ENCODE results near the gene PRG3.

DNA sequence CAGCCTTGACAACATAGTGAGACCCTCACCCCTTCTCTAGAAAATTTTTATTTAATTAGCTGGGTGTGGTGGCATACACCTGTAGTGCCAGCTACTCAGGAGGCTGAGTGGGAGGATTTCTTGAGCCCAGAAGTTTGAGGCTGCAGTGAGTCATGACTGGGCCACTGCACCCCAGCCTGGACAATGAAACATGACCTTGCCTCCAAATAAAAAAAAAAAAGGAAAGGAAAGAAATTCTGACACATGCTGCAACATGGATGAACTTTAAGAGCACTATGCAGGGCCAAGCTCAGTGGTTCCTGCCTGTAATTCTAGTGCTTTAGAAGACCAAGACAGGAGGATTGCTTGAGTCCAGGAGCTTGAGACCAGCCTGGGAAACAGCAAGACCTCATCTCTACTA lies 37.2 kb upstream of the PRG3 start:
- TF ChIP-seq CTCF (IDR thresholded peaks at IDR 0.05) (no peak), POLR2A (IDR thresholded peaks at IDR 0.05) (no peak)
